ENCODE measurements around the gene MCM7. TPM values are rescaled to one million over a fixed set of nuclear protein-coding genes. Genes with fewer than 3 reads are reported as not detected.

MCM7 gene
- total and polyA plus RNA-seq, 2 donors (not counting 1 experiment from before 2014, with no cell fraction given): 24.4 to 34.3 TPM

- H3K27me3 ChIP-seq (ENCODE audit: control insufficient read depth, insufficient read depth, low read length): no peaks in the 10 kb centered on the region
- H3K9ac ChIP-seq (ENCODE audit: insufficient read depth, low read length): no peak overlapping the region
- TF ChIP-seq CTCF (conservative IDR thresholded peaks at IDR 0.05 in 1 of 2, IDR thresholded peaks at IDR 0.05 in 1 of 2; ENCODE audit: low read depth in 1 of 2, low read length in 2 of 2) (no peak), EZH2 (IDR thresholded peaks at IDR 0.05; ENCODE audit: low read length, missing control alignments) (no peak)
- H3K4me2 ChIP-seq (ENCODE audit: extremely low read depth, insufficient read depth, low read length): no peak overlapping the region
- H3K27ac ChIP-seq (ENCODE audit: insufficient read depth, low read length): no peak overlapping the region
- peaks cover 43% of the 10 kb centered on the region for H3K79me2 ChIP-seq (ENCODE audit: control insufficient read depth, insufficient read depth, low read length)
- peaks cover 3% of the 10 kb centered on the region for H3K9me3 ChIP-seq (ENCODE audit: control insufficient read depth, insufficient read depth, low read depth, low read length)
- no peak overlapping the region for H2AFZ ChIP-seq (ENCODE audit: low read length)
- H3K4me3 ChIP-seq (replicated peaks in 1 of 4; ENCODE audit: control extremely low read depth in 1 of 4, insufficient read depth in 1 of 4, low read depth in 3 of 4, low read length in 4 of 4): no peak overlapping the region
- H3K4me1 ChIP-seq (ENCODE audit: control insufficient read depth, extremely low read depth, insufficient read depth, low read length): peaks cover 3% of the 10 kb centered on the region
- DNase-seq (ENCODE audit: low read depth in 2 of 2): no peak
- peaks cover 32% of the 10 kb centered on the region for H3K36me3 ChIP-seq (ENCODE audit: control insufficient read depth, insufficient read depth, low read length)
- no peaks in the 10 kb centered on the region for H4K20me1 ChIP-seq (ENCODE audit: control insufficient read depth, extremely low read depth, insufficient read depth, low read length)
Measured at GRCh38 chr7:100077205-100077604, 24.0 kb downstream of the MCM7 start.

- no peak for DNase-seq (ENCODE audit: low read depth in 2 of 2)
- Histone ChIP-seq H3K27me3 (ENCODE audit: control insufficient read depth, insufficient read depth, low read length) (no peaks in the 10 kb centered on the region), H3K27ac (ENCODE audit: insufficient read depth, low read length) (no peak overlapping the region), H3K9me3 (ENCODE audit: control insufficient read depth, insufficient read depth, low read depth, low read length) (peaks cover 15% of the 10 kb centered on the region), H3K4me3 (replicated peaks in 1 of 4; ENCODE audit: control extremely low read depth in 1 of 4, insufficient read depth in 1 of 4, low read depth in 3 of 4, low read length in 4 of 4) (no peak overlapping the region), H3K36me3 (ENCODE audit: control insufficient read depth, insufficient read depth, low read length) (peaks cover 44% of the 10 kb centered on the region), H3K4me1 (ENCODE audit: control insufficient read depth, extremely low read depth, insufficient read depth, low read length) (peaks cover 3% of the 10 kb centered on the region), H3K4me2 (ENCODE audit: extremely low read depth, insufficient read depth, low read length) (no peak overlapping the region), H3K9ac (ENCODE audit: insufficient read depth, low read length) (no peak overlapping the region), H2AFZ (ENCODE audit: low read length) (no peak overlapping the region), H3K79me2 (ENCODE audit: control insufficient read depth, insufficient read depth, low read length) (peaks cover 33% of the 10 kb centered on the region), H4K20me1 (ENCODE audit: control insufficient read depth, extremely low read depth, insufficient read depth, low read length) (no peaks in the 10 kb centered on the region)
- TF ChIP-seq EZH2 (IDR thresholded peaks at IDR 0.05; ENCODE audit: low read length, missing control alignments) (no peak), CTCF (conservative IDR thresholded peaks at IDR 0.05 in 1 of 2, IDR thresholded peaks at IDR 0.05 in 1 of 2; ENCODE audit: low read depth in 1 of 2, low read length in 2 of 2) (no peak)
Measured at GRCh38 chr7:100075418-100075817, 25.8 kb downstream of the MCM7 start.

GRCh38 chr7:100074841-100075240, 26.4 kb downstream of the MCM7 start:
- Histone ChIP-seq H3K27me3 (ENCODE audit: control insufficient read depth, insufficient read depth, low read length) (no peaks in the 10 kb centered on the region), H3K4me1 (ENCODE audit: control insufficient read depth, extremely low read depth, insufficient read depth, low read length) (no peaks in the 10 kb centered on the region), H3K4me2 (ENCODE audit: extremely low read depth, insufficient read depth, low read length) (no peak overlapping the region), H4K20me1 (ENCODE audit: control insufficient read depth, extremely low read depth, insufficient read depth, low read length) (no peaks in the 10 kb centered on the region), H3K9ac (ENCODE audit: insufficient read depth, low read length) (no peak overlapping the region), H3K9me3 (ENCODE audit: control insufficient read depth, insufficient read depth, low read depth, low read length) (peaks cover 15% of the 10 kb centered on the region), H3K27ac (ENCODE audit: insufficient read depth, low read length) (no peak overlapping the region), H3K36me3 (ENCODE audit: control insufficient read depth, insufficient read depth, low read length) (peaks cover 46% of the 10 kb centered on the region), H2AFZ (ENCODE audit: low read length) (no peak overlapping the region), H3K4me3 (replicated peaks in 1 of 4; ENCODE audit: control extremely low read depth in 1 of 4, insufficient read depth in 1 of 4, low read depth in 3 of 4, low read length in 4 of 4) (no peak overlapping the region), H3K79me2 (ENCODE audit: control insufficient read depth, insufficient read depth, low read length) (peaks cover 27% of the 10 kb centered on the region)
- DNase-seq (ENCODE audit: low read depth in 2 of 2): no peak
- no peak for TF ChIP-seq CTCF (conservative IDR thresholded peaks at IDR 0.05 in 1 of 2, IDR thresholded peaks at IDR 0.05 in 1 of 2; ENCODE audit: low read depth in 1 of 2, low read length in 2 of 2)
- no peak for TF ChIP-seq EZH2 (IDR thresholded peaks at IDR 0.05; ENCODE audit: low read length, missing control alignments)

Data from fibroblast of lung (primary cell).